Measurements from ENCODE around the gene DBT.
A peak's percentile ranks its signal among the peaks of the same experiment; 100 is the strongest.
"Not testable (repeated sequence)": the region's sequence is repeated elsewhere in the genome, so short reads cannot be mapped to it uniquely, and the experiment has no call there.

Gene DBT

GRCh38 chr1:100250264-100250663 is 630 bp upstream of the DBT start:
- peak in 2 of 4 experiments; percentile 2 to 7 for DNase-seq

- peak; percentile 6 to 22 (median 20) for DNase-seq
Measured at GRCh38 chr1:100249155-100249536, 488 bp downstream of the DBT start.

GRCh38 chr1:100246738-100247137 is 2.9 kb downstream of the DBT start:
- no peak for DNase-seq

- DNase-seq, result no peak
Measured at GRCh38 chr1:100240631-100241030, 9.0 kb downstream of the DBT start.

- DNase-seq, result no peak
Measured at GRCh38 chr1:100239961-100240360, 9.7 kb downstream of the DBT start.

GRCh38 chr1:100237091-100237490 is 12.5 kb downstream of the DBT start:
- no peak for DNase-seq

- DNase-seq, result no peak
Measured at GRCh38 chr1:100234432-100234831, 15.2 kb downstream of the DBT start.

GRCh38 chr1:100233566-100233965 is 16.1 kb downstream of the DBT start:
- not testable (repeated sequence) for DNase-seq

- no peak for DNase-seq
Measured at GRCh38 chr1:100232156-100232555, 17.5 kb downstream of the DBT start.

- DNase-seq, result no peak
Measured at GRCh38 chr1:100231721-100232120, 17.9 kb downstream of the DBT start.

GRCh38 chr1:100230765-100231164 is 18.9 kb downstream of the DBT start:
- no peak for DNase-seq

- DNase-seq, result no peak
Measured at GRCh38 chr1:100229681-100230443, 19.8 kb downstream of the DBT start.

GRCh38 chr1:100222428-100222827 is 27.2 kb downstream of the DBT start:
- DNase-seq, result no peak

GRCh38 chr1:100219883-100220282 is 29.8 kb downstream of the DBT start:
- DNase-seq, result peak; percentile 19 to 50 (median 41)

GRCh38 chr1:100219457-100219856 is 30.2 kb downstream of the DBT start:
- no peak for DNase-seq

- DNase-seq, result no peak
Measured at GRCh38 chr1:100217834-100218233, 31.8 kb downstream of the DBT start.

- DNase-seq, result no peak
Measured at GRCh38 chr1:100215101-100215500, 34.5 kb downstream of the DBT start.

GRCh38 chr1:100213141-100213540 is 36.5 kb downstream of the DBT start:
- no peak for DNase-seq

- no peak for DNase-seq
Measured at GRCh38 chr1:100206301-100206700, 43.3 kb downstream of the DBT start.

GRCh38 chr1:100205593-100205992 is 44.0 kb downstream of the DBT start:
- not testable (repeated sequence) for DNase-seq

GRCh38 chr1:100205103-100205502 is 44.5 kb downstream of the DBT start:
- DNase-seq, result not testable (repeated sequence)

- DNase-seq, result not testable (repeated sequence)
Measured at GRCh38 chr1:100202703-100203102, 46.9 kb downstream of the DBT start.

GRCh38 chr1:100200060-100200459 is 49.6 kb downstream of the DBT start:
- DNase-seq, result not testable (repeated sequence)

GRCh38 chr1:100198596-100198995 is 51.0 kb downstream of the DBT start:
- no peak for DNase-seq

GRCh38 chr1:100188617-100189016 is 61.0 kb downstream of the DBT start:
- no peak for DNase-seq
